PC-3 (cell line): ENCODE results near the gene GALNT2. TPM values are rescaled to one million over a fixed set of nuclear protein-coding genes. Genes with fewer than 3 reads are reported as not detected.

ENCODE experiments used
- ATAC-seq: fragments of 200-7000 bp; cut with Tn5 transposase; 2 replicates; pipeline ENCODE4 v1.9.1; 2020; ENCODE audit warnings: mild to moderate bottlenecking, moderate library complexity
- BruUV-seq: library from RNA; stranded (reverse); fragments of 400-500 nt; replicated peaks from 2 replicates; lab custom pipeline; 2021; lab: Mats Ljungman, UMichigan
- CTCF ChIA-PET: fragments of 300-600 bp; sonication (Branson Sonifier 250); formaldehyde crosslinking; loops from one replicate; lab custom pipeline; 2022; ENCODE audit warnings: antibody characterized with exemption; lab: Charles Lee
- POLR2A ChIA-PET: fragments of 300-600 bp; sonication (Branson Sonifier 250); formaldehyde crosslinking; loops from one replicate; lab custom pipeline; 2022; ENCODE audit warnings: antibody characterized with exemption; ENCODE audit not compliant: unreplicated experiment; lab: Charles Lee
- DNase-seq: peaks from one replicate; pipeline ENCODE4 v3.0.0-alpha.2; 2015
- H2AFZ ChIP-seq: fragments of 300-600 bp; sonication (generic); 2 replicates; pipeline ENCODE4 v1.6.0; 2016; ENCODE audit warnings: antibody characterized with exemption, low read length
- H3F3A ChIP-seq: fragments of 300-600 bp; sonication (generic); one replicate; pipeline ENCODE4 v1.6.0; 2017; ENCODE audit warnings: antibody characterized with exemption, low read length, control low read depth, mild to moderate bottlenecking; ENCODE audit not compliant: unreplicated experiment
- H3K27ac ChIP-seq: fragments of 300-600 bp; sonication (generic); 2 replicates; pipeline ENCODE4 v1.5.1; 2016; ENCODE audit warnings: mild to moderate bottlenecking, low read length
- H3K27me3 ChIP-seq: fragments of 300-600 bp; sonication (generic); 2 replicates; pipeline ENCODE4 v1.6.1; 2016; ENCODE audit warnings: low read length, mixed read lengths
- H3K36me3 ChIP-seq: fragments of 300-600 bp; sonication (generic); 2 replicates; pipeline ENCODE4 v1.6.1; 2016; ENCODE audit warnings: low read depth, mixed run types, low read length, mixed read lengths
- H3K4me1 ChIP-seq: fragments of 300-600 bp; sonication (generic); 2 replicates; pipeline ENCODE4 v1.5.1; 2016; ENCODE audit warnings: low read length; ENCODE audit not compliant: insufficient read depth
- H3K4me2 ChIP-seq: fragments of 300-600 bp; sonication (generic); 2 replicates; pipeline ENCODE4 v1.6.0; 2016; ENCODE audit warnings: low read length
- H3K4me3 ChIP-seq: fragments of 300-600 bp; sonication (generic); 2 replicates; pipeline ENCODE4 v1.5.1; 2016; ENCODE audit warnings: mild to moderate bottlenecking, low read length, mixed read lengths
- H3K79me2 ChIP-seq: fragments of 300-600 bp; sonication (generic); 2 replicates; pipeline ENCODE4 v1.6.1; 2017; ENCODE audit warnings: low read length, mixed read lengths
- H3K9ac ChIP-seq: fragments of 300-600 bp; sonication (generic); 2 replicates; pipeline ENCODE4 v1.6.0; 2016; ENCODE audit warnings: mild to moderate bottlenecking, low read length
- H3K9me2 ChIP-seq: fragments of 300-600 bp; sonication (generic); replicated peaks from 2 replicates; pipeline ENCODE4 v1.6.1; 2016; ENCODE audit warnings: mixed run types, low read length, mixed read lengths
- H3K9me3 ChIP-seq: fragments of 300-600 bp; sonication (generic); 2 replicates; pipeline ENCODE4 v1.6.1; 2016; ENCODE audit warnings: low read length, mixed read lengths
- H4K20me1 ChIP-seq: fragments of 300-600 bp; sonication (generic); 2 replicates; pipeline ENCODE4 v1.6.1; 2016; ENCODE audit warnings: low read length, mixed read lengths
- CTCF ChIP-seq: fragments of 300-600 bp; sonication (generic); conservative IDR thresholded peaks from 2 replicates; pipeline ENCODE4 v1.5.1; 2017; ENCODE audit warnings: antibody characterized with exemption, low read depth, mild to moderate bottlenecking, low read length
- EZH2 ChIP-seq: fragments of 300-600 bp; sonication (generic); IDR thresholded peaks from one replicate; pipeline ENCODE4 v1.6.1; 2017; ENCODE audit warnings: antibody characterized with exemption, mild to moderate bottlenecking, low read length; ENCODE audit not compliant: unreplicated experiment
- EZH2phosphoT487 ChIP-seq: fragments of 300-600 bp; sonication (generic); IDR thresholded peaks from 2 replicates; pipeline ENCODE4 v1.6.1; 2018; ENCODE audit warnings: mild to moderate bottlenecking, antibody characterized with exemption, low read length, borderline replicate concordance
- intact Hi-C: fragments of 100-400 bp; cut with micrococcal nuclease; formaldehyde crosslinking; loops from 2 replicates; pipeline ENCODE4 v1.9.0; 2023
- total RNA-seq: library from RNA; depleted of rRNA; stranded (reverse); fragments of >200 nt; gene quantifications from 2 replicates; pipeline ENCODE4 v1.2.3, GENCODE V29; 2014

Gene GALNT2
- total RNA-seq, 1 experiment from 2014 or later, result 182 TPM

GRCh38 chr1:230248016-230248888, 181.2 kb downstream of the GALNT2 start:
- Histone ChIP-seq H2AFZ (no peak overlapping the region), H3K27ac (no peak overlapping the region), H3K9me3 (no peaks in the 10 kb centered on the region), H3K79me2 (no peaks in the 10 kb centered on the region), H3K4me1 (peaks cover 10% of the 10 kb centered on the region), H3K36me3 (peaks cover 65% of the 10 kb centered on the region), H3K9me2 (no peaks in the 10 kb centered on the region), H3K27me3 (no peaks in the 10 kb centered on the region), H3K4me3 (no peak overlapping the region), H3F3A (no peaks in the 10 kb centered on the region), H3K9ac (no peak overlapping the region), H3K4me2 (no peak overlapping the region), H4K20me1 (peaks cover 4% of the 10 kb centered on the region; the same call in 1 of the 2 replicates)
- ATAC-seq (no peak), DNase-seq (no peak)
- CTCF ChIA-PET, result no interaction called here
- POLR2A ChIA-PET, result no interaction called here
- no peak for TF ChIP-seq EZH2
- no peak for TF ChIP-seq CTCF
- TF ChIP-seq EZH2phosphoT487, result no peak
- intact Hi-C loops, result no loop called here
- BruUV-seq, result no TSS peak

GRCh38 chr1:230248889-230249270, 181.8 kb downstream of the GALNT2 start:
- BruUV-seq, result no TSS peak
- no peaks in the 10 kb centered on the region for H3K9me2 ChIP-seq
- CTCF ChIA-PET, result no interaction called here
- no peaks in the 10 kb centered on the region for H3K9me3 ChIP-seq
- no peaks in the 10 kb centered on the region for H4K20me1 ChIP-seq
- no peak for DNase-seq
- H3K36me3 ChIP-seq, result peaks cover 67% of the 10 kb centered on the region
- no peak for ATAC-seq
- TF ChIP-seq CTCF (no peak), EZH2phosphoT487 (no peak), EZH2 (no peak)
- no peaks in the 10 kb centered on the region for H3K27me3 ChIP-seq
- peaks cover 4% of the 10 kb centered on the region for H3K4me1 ChIP-seq
- no peak overlapping the region for H3K9ac ChIP-seq
- no peak overlapping the region for H3K27ac ChIP-seq
- POLR2A ChIA-PET, result no interaction called here
- no peak overlapping the region for H2AFZ ChIP-seq
- intact Hi-C loops, result no loop called here
- no peak overlapping the region for H3K4me2 ChIP-seq
- H3K4me3 ChIP-seq, result no peak overlapping the region
- H3F3A ChIP-seq, result no peaks in the 10 kb centered on the region
- H3K79me2 ChIP-seq, result no peaks in the 10 kb centered on the region
